Common myeloid progenitor, CD34-positive (primary cell): Measurements from ENCODE around the gene FAM193A.

Experiments used
- CTCF ChIA-PET: fragments of 350-600 bp; sonication (Branson Sonifier 250); formaldehyde crosslinking; loops from one replicate; lab custom pipeline; 2021; ENCODE audit warnings: antibody characterized with exemption; lab: Charles Lee
- POLR2A ChIA-PET: fragments of 350-600 bp; sonication (Branson Sonifier 250); formaldehyde crosslinking; loops from one replicate; lab custom pipeline; 2021; ENCODE audit warnings: antibody characterized with exemption; lab: Charles Lee
- DNase-seq, 3 donors: peaks; one replicate each; pipeline versions ENCODE4 v3.0.0 to v3.0.0-alpha.2; 2013
- H3K27ac ChIP-seq, 2 experiments: 1 replicate in 1 of 2; 2 replicates in 1 of 2; pipeline ENCODE4 v1.7.0; 2013; ENCODE audit warnings: inconsistent platforms in 2 of 2, low read length in 2 of 2, mild to moderate bottlenecking in 2 of 2, low read depth in 1 of 2, moderate library complexity in 1 of 2; ENCODE audit not compliant: severe bottlenecking in 2 of 2, insufficient read depth in 1 of 2, poor library complexity in 1 of 2
- H3K27me3 ChIP-seq, 5 experiments: replicated peaks in 2 of 5; 1 replicate in 3 of 5; 2 replicates in 2 of 5; pipeline versions ENCODE4 v1.6.1 to v1.7.0; 2013; ENCODE audit warnings: low read length in 4 of 5, mild to moderate bottlenecking in 2 of 5, moderate library complexity in 2 of 5, inconsistent platforms in 1 of 5; ENCODE audit not compliant: insufficient read depth in 5 of 5, control insufficient read depth in 4 of 5
- H3K36me3 ChIP-seq, 4 experiments: 1 replicate in 2 of 4; 2 replicates in 2 of 4; pipeline versions ENCODE4 v1.6.1 to v1.7.0; 2013; ENCODE audit warnings: low read length in 3 of 4, control low read depth in 1 of 4, mild to moderate bottlenecking in 1 of 4; ENCODE audit not compliant: control insufficient read depth in 4 of 4, insufficient read depth in 4 of 4
- H3K4me1 ChIP-seq, 4 experiments: 1 replicate in 3 of 4; 2 replicates in 1 of 4; pipeline versions ENCODE4 v1.6.1 to v1.7.1; 2013; ENCODE audit warnings: low read length in 3 of 4, mild to moderate bottlenecking in 3 of 4, control low read depth in 1 of 4, inconsistent platforms in 1 of 4, moderate library complexity in 1 of 4; ENCODE audit not compliant: control insufficient read depth in 4 of 4, insufficient read depth in 4 of 4; ENCODE audit errors: control extremely low read depth in 1 of 4
- H3K4me3 ChIP-seq, 7 experiments: 1 replicate in 4 of 7; 2 replicates in 3 of 7; pipeline versions ENCODE4 v1.5.1 to v1.7.0; 2013; ENCODE audit warnings: mild to moderate bottlenecking in 7 of 7, low read length in 6 of 7, moderate library complexity in 6 of 7, inconsistent platforms in 2 of 7, low read depth in 2 of 7, control low read depth in 1 of 7; ENCODE audit not compliant: insufficient read depth in 4 of 7, control insufficient read depth in 1 of 7; ENCODE audit errors: extremely low read depth in 1 of 7
- H3K9me3 ChIP-seq, 5 experiments: 1 replicate in 4 of 5; 2 replicates in 1 of 5; pipeline versions ENCODE4 v1.6.1 to v1.7.1; 2013; ENCODE audit warnings: low read length in 4 of 5, mild to moderate bottlenecking in 2 of 5, inconsistent platforms in 1 of 5, low read depth in 1 of 5, moderate library complexity in 1 of 5; ENCODE audit not compliant: control insufficient read depth in 4 of 5, insufficient read depth in 2 of 5; ENCODE audit errors: control extremely low read depth in 1 of 5
- WGBS: methylation state at CpG from one replicate; pipeline ENCODE4 v1.1.5; 2013; ENCODE audit not compliant: insufficient coverage; 5-methylcytosine and 5-hydroxymethylcytosine counted together

FAM193A gene

GRCh38 chr4:2600878-2601277, 64.4 kb downstream of the FAM193A start:
- CTCF ChIA-PET, result no interaction called here
- Histone ChIP-seq H3K27me3 (no peaks in the 10 kb centered on the region), H3K36me3 (peaks cover 2 to 26% (median 14%) of the 10 kb centered on the region in 4 experiments), H3K27ac (no peak overlapping the region), H3K4me1 (peaks cover 5 to 37% (median 20%) of the 10 kb centered on the region in 4 experiments), H3K9me3 (no peaks in the 10 kb centered on the region), H3K4me3 (no peak overlapping the region)
- POLR2A ChIA-PET, result no interaction called here
- WGBS, result 96% methylated on average over 5 of the region's 6 CpGs
- no peak for DNase-seq

- Histone ChIP-seq H3K9me3 (no peaks in the 10 kb centered on the region), H3K36me3 (peaks cover 0 to 13% (median 5%) of the 10 kb centered on the region in 4 experiments), H3K4me1 (peaks cover 0 to 8% (median 2%) of the 10 kb centered on the region in 4 experiments), H3K27me3 (no peaks in the 10 kb centered on the region), H3K4me3 (no peak overlapping the region), H3K27ac (no peak overlapping the region)
- CTCF ChIA-PET, result interaction anchor here (0.6 kb wide), 1 partner anchor 25 kb away, joined by 3 read pairs; no protein-coding TSS in a partner anchor
- DNase-seq, result no peak
- POLR2A ChIA-PET, result interaction anchor here (0.6 kb wide), 1 partner anchor 635 kb away, joined by 3 read pairs; no protein-coding TSS in a partner anchor
- WGBS, result 100% methylated on average over 3 of the region's 4 CpGs
Observed at GRCh38 chr4:2604614-2605013, 68.2 kb downstream of the FAM193A start.

- Histone ChIP-seq H3K4me3 (no peak overlapping the region), H3K4me1 (peaks cover 0 to 2% (median 0%) of the 10 kb centered on the region in 4 experiments), H3K36me3 (peaks cover 0 to 6% (median 3%) of the 10 kb centered on the region in 4 experiments), H3K27me3 (no peaks in the 10 kb centered on the region), H3K27ac (no peak overlapping the region), H3K9me3 (no peaks in the 10 kb centered on the region)
- ChIA-PET POLR2A (interaction anchor here (0.8 kb wide), 1 partner anchor 15 kb away, joined by 3 read pairs; no protein-coding TSS in a partner anchor), CTCF (interaction anchor here (0.9 to 1.4 kb wide), 2 partner anchors 10 to 14 kb away, joined by 3 to 5 read pairs; no protein-coding TSS in a partner anchor)
- 100% methylated on average over 4 of the region's 9 CpGs for WGBS
- no peak for DNase-seq
Observed at GRCh38 chr4:2606960-2607506, 70.6 kb downstream of the FAM193A start.

DNA sequence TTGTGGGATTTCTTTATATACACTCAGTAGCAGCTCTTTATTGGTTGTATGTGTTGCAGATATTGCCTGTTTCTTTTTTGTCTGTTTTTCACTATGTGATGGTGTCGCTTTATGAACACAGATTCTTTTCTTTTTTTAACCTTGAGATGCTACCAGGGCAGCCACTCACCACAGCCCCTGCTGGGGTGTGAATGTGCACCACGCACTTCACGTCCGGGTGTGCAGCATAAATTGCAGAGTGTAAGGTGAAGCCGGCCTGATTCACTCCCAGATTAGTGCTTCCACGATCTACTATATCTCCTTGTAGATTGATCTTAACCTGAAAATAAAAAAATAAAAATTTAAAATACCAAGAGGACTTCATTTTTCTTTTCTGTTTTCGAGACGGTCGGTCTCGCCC, 71.4 kb downstream of the FAM193A start:
- Histone ChIP-seq H3K36me3 (peaks cover 0 to 6% (median 3%) of the 10 kb centered on the region in 4 experiments), H3K27me3 (no peaks in the 10 kb centered on the region), H3K4me1 (peaks cover 0 to 2% (median 0%) of the 10 kb centered on the region in 4 experiments), H3K27ac (no peak overlapping the region), H3K4me3 (no peak overlapping the region), H3K9me3 (no peaks in the 10 kb centered on the region)
- ChIA-PET POLR2A (interaction anchor here (0.5 to 0.8 kb wide), 2 partner anchors 14 to 15 kb away, joined by 3 read pairs; no protein-coding TSS in a partner anchor), CTCF (interaction anchor here (0.9 to 1.4 kb wide), 2 partner anchors 9 to 19 kb away, joined by 3 to 5 read pairs; no protein-coding TSS in a partner anchor)
- DNase-seq, result no peak
- 100% methylated on average over 4 of the region's 10 CpGs for WGBS

GRCh38 chr4:2608291-2608690, 71.8 kb downstream of the FAM193A start:
- Histone ChIP-seq H3K9me3 (no peaks in the 10 kb centered on the region), H3K27ac (no peak overlapping the region), H3K4me3 (no peak overlapping the region), H3K4me1 (peaks cover 0 to 2% (median 0%) of the 10 kb centered on the region in 4 experiments), H3K27me3 (no peaks in the 10 kb centered on the region), H3K36me3 (peaks cover 0 to 6% (median 3%) of the 10 kb centered on the region in 4 experiments)
- no peak for DNase-seq
- ChIA-PET CTCF (interaction anchor here (0.9 to 1.4 kb wide), 2 partner anchors 9 to 19 kb away, joined by 3 to 5 read pairs; no protein-coding TSS in a partner anchor), POLR2A (interaction anchor here (0.5 kb wide), 1 partner anchor 14 kb away, joined by 3 read pairs; no protein-coding TSS in a partner anchor)
- WGBS, result 100% methylated on average over 5 of the region's 7 CpGs

DNA sequence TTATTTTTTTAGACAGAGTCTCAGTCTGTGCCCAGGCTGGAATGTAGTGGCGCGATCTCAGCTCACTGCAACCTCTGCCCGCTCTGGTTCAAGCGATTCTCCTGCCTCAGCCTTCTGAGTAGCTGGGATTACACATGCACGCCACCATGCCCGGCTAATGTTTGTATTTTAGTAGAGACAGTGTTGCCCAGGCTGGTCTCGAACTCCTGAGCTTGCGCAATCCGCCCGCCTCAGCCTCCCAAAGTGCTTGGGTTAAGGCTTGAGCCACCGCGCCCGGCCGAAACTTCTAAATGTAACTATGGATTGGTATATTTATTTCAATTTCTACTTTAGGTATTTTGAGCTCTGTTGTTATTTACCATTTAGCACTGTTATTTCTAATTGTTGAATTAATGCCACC, 79.4 kb downstream of the FAM193A start:
- ChIA-PET CTCF (interaction anchor here (1.4 kb wide), 1 partner anchor 23 kb away, joined by 4 read pairs; no protein-coding TSS in a partner anchor), POLR2A (no interaction called here)
- no peak overlapping the region for H3K27ac ChIP-seq
- no peak for DNase-seq
- H3K9me3 ChIP-seq, result no peaks in the 10 kb centered on the region
- 99% methylated on average over 10 of the region's 14 CpGs for WGBS
- H3K4me3 ChIP-seq, result no peak overlapping the region
- H3K36me3 ChIP-seq, result peaks cover 0 to 6% (median under 1%) of the 10 kb centered on the region in 4 experiments
- no peaks in the 10 kb centered on the region for H3K27me3 ChIP-seq
- no peaks in the 10 kb centered on the region for H3K4me1 ChIP-seq

GRCh38 chr4:2617955-2618354, 81.5 kb downstream of the FAM193A start:
- POLR2A ChIA-PET, result interaction anchor here (0.5 to 0.7 kb wide), 2 partner anchors 15 to 25 kb away, joined by 3 read pairs; no protein-coding TSS in a partner anchor
- WGBS, result 69% methylated on average over 4 of the region's 6 CpGs

More at GRCh38 chr4:2617955-2618354, 81.5 kb downstream of the FAM193A start:
- Histone ChIP-seq H3K27ac (no peak overlapping the region), H3K27me3 (no peaks in the 10 kb centered on the region), H3K4me1 (no peaks in the 10 kb centered on the region), H3K4me3 (no peak overlapping the region), H3K9me3 (no peaks in the 10 kb centered on the region), H3K36me3 (peaks cover 0 to 11% (median 1%) of the 10 kb centered on the region in 4 experiments)
- CTCF ChIA-PET, result interaction anchor here (0.6 to 1.3 kb wide), 5 partner anchors 10 to 129 kb away, joined by 3 to 5 read pairs (median 3); no protein-coding TSS in a partner anchor
- DNase-seq, result peak in 2 of 3 donors; percentile 26 to 63
